Naive thymus-derived CD4-positive, alpha-beta T cell (primary cell): ENCODE measurements around the gene RAPGEF6. TPM values are rescaled to one million over a fixed set of nuclear protein-coding genes. Genes with fewer than 3 reads are reported as not detected.

ENCODE experiments used
- ATAC-seq: fragments of 150-1000 bp; cut with Tn5 transposase; 2 replicates; pipeline ENCODE4 v1.10.0; 2021; ENCODE audit warnings: mild to moderate bottlenecking, moderate library complexity
- CTCF ChIA-PET: fragments of 350-600 bp; sonication (Branson Sonifier 250); formaldehyde crosslinking; loops from one replicate; lab custom pipeline; 2021; ENCODE audit warnings: antibody characterized with exemption; lab: Charles Lee
- POLR2A ChIA-PET: fragments of 350-600 bp; sonication (Branson Sonifier 250); formaldehyde crosslinking; loops from one replicate; lab custom pipeline; 2021; ENCODE audit warnings: antibody characterized with exemption, inconsistent platforms; lab: Charles Lee
- DNase-seq, 9 donors: peaks; one replicate each; pipeline versions ENCODE4 v3.0.0 to v3.0.0-alpha.2; 2020 to 2022; ENCODE audit warnings: mixed read lengths in 1 of 9
- H3K27ac ChIP-seq: one replicate; pipeline ENCODE4 v1.7.0; 2013; ENCODE audit warnings: mild to moderate bottlenecking, low read depth, low read length, moderate library complexity
- H3K27me3 ChIP-seq, 2 donors: one replicate each; pipeline ENCODE4 v1.7.0; 2013; ENCODE audit warnings: low read length in 2 of 2, mild to moderate bottlenecking in 2 of 2, moderate library complexity in 2 of 2; ENCODE audit not compliant: control insufficient read depth in 2 of 2, insufficient read depth in 2 of 2
- H3K36me3 ChIP-seq, 3 experiments: 1 replicate in 2 of 3; 2 replicates in 1 of 3; pipeline ENCODE4 v1.7.0; 2013; ENCODE audit warnings: low read length in 3 of 3, mild to moderate bottlenecking in 3 of 3, moderate library complexity in 1 of 3; ENCODE audit not compliant: insufficient read depth in 3 of 3, control insufficient read depth in 2 of 3
- H3K4me1 ChIP-seq, 2 donors: one replicate each; pipeline ENCODE4 v1.7.0; 2013; ENCODE audit warnings: low read length in 2 of 2, mild to moderate bottlenecking in 2 of 2, moderate library complexity in 1 of 2; ENCODE audit not compliant: control insufficient read depth in 2 of 2, insufficient read depth in 2 of 2
- H3K4me3 ChIP-seq: 2 replicates; pipeline ENCODE4 v1.7.0; 2013; ENCODE audit warnings: mild to moderate bottlenecking, low read length
- H3K9me3 ChIP-seq, 3 experiments: 1 replicate in 2 of 3; 2 replicates in 1 of 3; pipeline ENCODE4 v1.7.0; 2013; ENCODE audit warnings: low read length in 3 of 3; ENCODE audit not compliant: control insufficient read depth in 2 of 3
- H3K27ac Mint-ChIP-seq, 9 donors: one replicate each; pipeline ENCODE4 v1.8.0; 2020 to 2022; ENCODE audit warnings: mixed read lengths in 9 of 9, mild to moderate bottlenecking in 8 of 9, moderate library complexity in 5 of 9, inconsistent platforms in 2 of 9
- H3K27me3 Mint-ChIP-seq, 5 donors: one replicate each; pipeline ENCODE4 v1.8.0; 2021 to 2022; ENCODE audit warnings: mixed read lengths in 5 of 5, mild to moderate bottlenecking in 1 of 5
- H3K36me3 Mint-ChIP-seq, 5 donors: one replicate each; pipeline ENCODE4 v1.8.0; 2020 to 2022; ENCODE audit warnings: mixed read lengths in 5 of 5, mild to moderate bottlenecking in 3 of 5, inconsistent platforms in 1 of 5
- H3K4me1 Mint-ChIP-seq, 7 donors: one replicate each; pipeline ENCODE4 v1.8.0; 2020 to 2022; ENCODE audit warnings: mixed read lengths in 7 of 7, mild to moderate bottlenecking in 3 of 7, inconsistent platforms in 1 of 7
- H3K4me3 Mint-ChIP-seq, 10 donors: one replicate each; pipeline ENCODE4 v1.8.0; 2020 to 2022; ENCODE audit warnings: mild to moderate bottlenecking in 10 of 10, mixed read lengths in 10 of 10, moderate library complexity in 6 of 10, inconsistent platforms in 2 of 10
- H3K9me3 Mint-ChIP-seq, 11 donors: one replicate each; pipeline ENCODE4 v1.8.0; 2020 to 2022; ENCODE audit warnings: mixed read lengths in 11 of 11, mild to moderate bottlenecking in 4 of 11, inconsistent platforms in 1 of 11, moderate library complexity in 1 of 11
- intact Hi-C, 2 donors: fragments of 100-400 bp; cut with micrococcal nuclease; formaldehyde crosslinking; loops; one replicate each; pipeline ENCODE4 v1.15.1; 2023
- polyA plus RNA-seq, 2 donors: library from polyadenylated mRNA; unstranded; fragments of 300-500 nt; fragmentation: Illumina TruSeq; gene quantifications; one replicate each; pipeline ENCODE4 v1.2.3, GENCODE V29; 2021
- total RNA-seq, 6 experiments: library from RNA in 5 of 6; stranded (reverse) in 5 of 6; gene quantifications; 1 replicate in 5 of 6; 2 replicates in 1 of 6; pipeline ENCODE4 v1.2.3 and lab custom pipeline; 2021 to 2026

The RAPGEF6 gene
- total and polyA plus RNA-seq, 7 experiments from 2014 or later, result 36.7 to 186 (median 90.8) TPM

GRCh38 chr5:131647048-131647769, 12.2 kb upstream of the RAPGEF6 start:
- no peaks in the 10 kb centered on the region for H3K9me3 ChIP-seq
- no peaks in the 10 kb centered on the region for H3K9me3 Mint-ChIP-seq
- H3K27me3 ChIP-seq, result no peaks in the 10 kb centered on the region
- no peak overlapping the region for H3K4me3 Mint-ChIP-seq
- CTCF ChIA-PET, result interaction anchor here (0.6 kb wide), 2 partner anchors 195 to 360 kb away, joined by 3 read pairs; no protein-coding TSS in a partner anchor
- peak overlapping the region in 4 of 9 donors; percentile 17 to 40 (median 38) for H3K27ac Mint-ChIP-seq
- H3K4me1 Mint-ChIP-seq, result no peaks in the 10 kb centered on the region
- H3K27ac ChIP-seq, result no peak overlapping the region
- peaks cover 4 to 55% (median 52%) of the 10 kb centered on the region in 5 donors for H3K36me3 Mint-ChIP-seq
- peaks cover 0 to 18% (median 5%) of the 10 kb centered on the region in 3 experiments for H3K36me3 ChIP-seq
- H3K27me3 Mint-ChIP-seq, result no peaks in the 10 kb centered on the region
- H3K4me3 ChIP-seq, result no peak overlapping the region
- ATAC-seq (no peak), DNase-seq (no peak)
- no peaks in the 10 kb centered on the region for H3K4me1 ChIP-seq
- intact Hi-C loops, result no loop called here
- POLR2A ChIA-PET, result interaction anchor here (0.7 kb wide), 1 partner anchor 950 kb away, joined by 4 read pairs; no protein-coding TSS in a partner anchor

- Histone ChIP-seq H3K27me3 (no peaks in the 10 kb centered on the region), H3K36me3 (peaks cover 0 to 5% (median 0%) of the 10 kb centered on the region in 3 experiments), H3K4me1 (peaks cover 0 to 9% of the 10 kb centered on the region in 2 donors), H3K27ac (no peak overlapping the region), H3K9me3 (no peaks in the 10 kb centered on the region), H3K4me3 (no peak overlapping the region)
- no peak for ATAC-seq
- CTCF ChIA-PET, result no interaction called here
- H3K9me3 Mint-ChIP-seq, result no peaks in the 10 kb centered on the region
- H3K36me3 Mint-ChIP-seq, result peaks cover 0 to 32% (median 31%) of the 10 kb centered on the region in 5 donors
- no peak for DNase-seq
- no peak overlapping the region for H3K4me3 Mint-ChIP-seq
- H3K27me3 Mint-ChIP-seq, result no peaks in the 10 kb centered on the region
- POLR2A ChIA-PET, result interaction anchor here (0.8 to 0.9 kb wide), 3 partner anchors 9 kb away, joined by 3 to 6 read pairs (median 4); no protein-coding TSS in a partner anchor
- intact Hi-C loops, result no loop called here
- peak overlapping the region in 1 of 9 donors; percentile 10 for H3K27ac Mint-ChIP-seq
- H3K4me1 Mint-ChIP-seq, result peaks cover 6 to 22% (median 10%) of the 10 kb centered on the region in 7 donors
Observed at GRCh38 chr5:131644822-131645221, 9.8 kb upstream of the RAPGEF6 start.

GRCh38 chr5:131644370-131644769, 9.3 kb upstream of the RAPGEF6 start:
- ChIA-PET CTCF (no interaction called here), POLR2A (interaction anchor here (0.9 kb wide), 1 partner anchor 8 kb away, joined by 4 read pairs; no protein-coding TSS in a partner anchor)
- Mint-ChIP-seq H3K4me1 (peaks cover 9 to 26% (median 14%) of the 10 kb centered on the region in 7 donors), H3K36me3 (peaks cover 0 to 28% (median 27%) of the 10 kb centered on the region in 5 donors), H3K27ac (peak overlapping the region in 1 of 9 donors; percentile 10), H3K9me3 (no peaks in the 10 kb centered on the region), H3K4me3 (no peak overlapping the region), H3K27me3 (no peaks in the 10 kb centered on the region)
- Histone ChIP-seq H3K27me3 (no peaks in the 10 kb centered on the region), H3K9me3 (no peaks in the 10 kb centered on the region), H3K36me3 (peaks cover 0 to 5% (median 0%) of the 10 kb centered on the region in 3 experiments), H3K4me1 (peaks cover 0 to 14% of the 10 kb centered on the region in 2 donors), H3K27ac (no peak overlapping the region), H3K4me3 (no peak overlapping the region)
- no peak for DNase-seq
- no peak for ATAC-seq
- intact Hi-C loops, result no loop called here

- CTCF ChIA-PET, result interaction anchor here (0.6 kb wide), 1 partner anchor 15 kb away, joined by 4 read pairs; no protein-coding TSS in a partner anchor
- intact Hi-C loops, result no loop called here
- H3K4me1 Mint-ChIP-seq, result peaks cover 12 to 48% (median 29%) of the 10 kb centered on the region in 7 donors
- Histone ChIP-seq H3K4me3 (no peak overlapping the region), H3K27me3 (no peaks in the 10 kb centered on the region), H3K4me1 (peaks cover 4 to 19% of the 10 kb centered on the region in 2 donors), H3K36me3 (peaks cover 0 to 5% (median 0%) of the 10 kb centered on the region in 3 experiments), H3K9me3 (no peaks in the 10 kb centered on the region), H3K27ac (peak overlapping the region; percentile 64)
- DNase-seq, result no peak
- H3K27me3 Mint-ChIP-seq, result no peaks in the 10 kb centered on the region
- ATAC-seq, result no peak
- POLR2A ChIA-PET, result interaction anchor here (0.7 to 3.2 kb wide), 2 partner anchors 52 to 79 kb away, joined by 3 to 7 read pairs; no protein-coding TSS in a partner anchor
- H3K36me3 Mint-ChIP-seq, result peaks cover 0 to 21% (median 17%) of the 10 kb centered on the region in 5 donors
- no peaks in the 10 kb centered on the region for H3K9me3 Mint-ChIP-seq
- H3K4me3 Mint-ChIP-seq, result no peak overlapping the region
- H3K27ac Mint-ChIP-seq, result peak overlapping the region in 7 of 9 donors; percentile 77 to 97 (median 94)
Observed at GRCh38 chr5:131641494-131641893, 6.5 kb upstream of the RAPGEF6 start.

GRCh38 chr5:131640043-131640856, 5.2 kb upstream of the RAPGEF6 start:
- Mint-ChIP-seq H3K36me3 (peaks cover 0 to 18% (median 14%) of the 10 kb centered on the region in 5 donors), H3K4me1 (peaks cover 14 to 53% (median 34%) of the 10 kb centered on the region in 7 donors), H3K9me3 (peaks cover 0 to 1% (median 0%) of the 10 kb centered on the region in 11 donors), H3K27ac (peak overlapping the region; percentile 39 to 97 (median 92)), H3K4me3 (peak overlapping the region; percentile 18 to 81 (median 68)), H3K27me3 (peaks cover 0 to under 1% (median 0%) of the 10 kb centered on the region in 5 donors)
- no peaks in the 10 kb centered on the region for H3K27me3 ChIP-seq
- POLR2A ChIA-PET, result interaction anchor here (1.6 to 3.2 kb wide), 3 partner anchors 44 to 157 kb away, joined by 4 to 14 read pairs (median 7); partner anchors contain the start of gene FNIP1
- peaks cover 0 to 5% (median 0%) of the 10 kb centered on the region in 3 experiments for H3K36me3 ChIP-seq
- CTCF ChIA-PET, result no interaction called here
- peak overlapping the region; percentile 64 for H3K27ac ChIP-seq
- no peaks in the 10 kb centered on the region for H3K9me3 ChIP-seq
- DNase-seq (peak in 8 of 9 donors; percentile 23 to 79 (median 42)), ATAC-seq (peak; percentile 86)
- no peak overlapping the region for H3K4me3 ChIP-seq
- intact Hi-C loops, result no loop called here
- peaks cover 11 to 26% of the 10 kb centered on the region in 2 donors for H3K4me1 ChIP-seq

- intact Hi-C loops, result loop anchor here (5.0 to 10.0 kb wide), 8 partner anchors 33 to 1413 kb away; partner anchors contain the start of genes AFF4 (in 1 of the 2), HSPA4 (in 1 of the 2), IRF1 (in 1 of the 2) and KIF3A (in 1 of the 2)
- Mint-ChIP-seq H3K9me3 (peaks cover 0 to 7% (median 0%) of the 10 kb centered on the region in 11 donors), H3K27ac (peak overlapping the region in 5 of 9 donors; percentile 11 to 97 (median 95)), H3K4me3 (peak overlapping the region in 2 of 10 donors; percentile 73), H3K4me1 (peaks cover 15 to 53% (median 35%) of the 10 kb centered on the region in 7 donors), H3K27me3 (peaks cover 0 to 3% (median 0%) of the 10 kb centered on the region in 5 donors), H3K36me3 (peaks cover 0 to 9% (median 5%) of the 10 kb centered on the region in 5 donors)
- Histone ChIP-seq H3K27ac (no peak overlapping the region), H3K36me3 (peaks cover 0 to 5% (median 0%) of the 10 kb centered on the region in 3 experiments), H3K4me1 (peaks cover 12 to 26% of the 10 kb centered on the region in 2 donors), H3K4me3 (no peak overlapping the region), H3K27me3 (no peaks in the 10 kb centered on the region), H3K9me3 (no peaks in the 10 kb centered on the region)
- CTCF ChIA-PET, result no interaction called here
- ATAC-seq (no peak), DNase-seq (no peak)
- POLR2A ChIA-PET, result interaction anchor here (1.2 to 2.8 kb wide), 3 partner anchors 17 to 158 kb away, joined by 3 to 14 read pairs (median 4); partner anchors contain the start of gene FNIP1
Observed at GRCh38 chr5:131639148-131639547, 4.1 kb upstream of the RAPGEF6 start.
